WTC11 (cell line): Measurements from ENCODE around the gene POLR2A.

ENCODE experiments used
- ARID4B ChIP-seq: sonication (generic); formaldehyde crosslinking; IDR thresholded peaks from 2 replicates; pipeline ENCODE4 v1.8.0; 2023; ENCODE audit warnings: missing genetic modification reagents, mild to moderate bottlenecking, borderline replicate concordance
- ATF2 ChIP-seq: sonication (generic); formaldehyde crosslinking; IDR thresholded peaks from 2 replicates; pipeline ENCODE4 v1.8.1; 2022; ENCODE audit warnings: low read depth, missing genetic modification reagents, borderline replicate concordance
- ATF6 ChIP-seq: sonication (generic); formaldehyde crosslinking; IDR thresholded peaks from 2 replicates; pipeline ENCODE4 v1.8.1; 2023; ENCODE audit warnings: mild to moderate bottlenecking, missing genetic modification reagents
- CTCF ChIP-seq: fragments of 200-600 bp; IDR thresholded peaks from 2 replicates; pipeline ENCODE4 v1.8.0; 2022; ENCODE audit warnings: antibody characterized with exemption
- ELF4 ChIP-seq: sonication (generic); formaldehyde crosslinking; IDR thresholded peaks from 2 replicates; pipeline ENCODE4 v1.8.1; 2022; ENCODE audit warnings: low read depth, mild to moderate bottlenecking, moderate library complexity, missing genetic modification reagents
- ETV6 ChIP-seq: sonication (generic); formaldehyde crosslinking; IDR thresholded peaks from 2 replicates; pipeline ENCODE4 v1.8.1; 2022; ENCODE audit warnings: mild to moderate bottlenecking, missing genetic modification reagents
- IRF2 ChIP-seq: sonication (generic); formaldehyde crosslinking; IDR thresholded peaks from 2 replicates; pipeline ENCODE4 v1.8.0; 2022; ENCODE audit warnings: low read depth, missing genetic modification reagents, borderline replicate concordance
- NFYB ChIP-seq: sonication (generic); formaldehyde crosslinking; conservative IDR thresholded peaks from 2 replicates; pipeline ENCODE4 v1.8.0; 2022; ENCODE audit warnings: low read depth, missing genetic modification reagents
- NR2C2 ChIP-seq: sonication (generic); formaldehyde crosslinking; IDR thresholded peaks from 2 replicates; pipeline ENCODE4 v1.8.0; 2022; ENCODE audit warnings: mild to moderate bottlenecking, missing genetic modification reagents
- SMAD4 ChIP-seq: sonication (generic); formaldehyde crosslinking; IDR thresholded peaks from 2 replicates; pipeline ENCODE4 v1.8.0; 2022; ENCODE audit warnings: mild to moderate bottlenecking, missing genetic modification reagents
- USF2 ChIP-seq: sonication (generic); formaldehyde crosslinking; IDR thresholded peaks from 2 replicates; pipeline ENCODE4 v1.8.1; 2023; ENCODE audit warnings: mild to moderate bottlenecking, missing genetic modification reagents, moderate library complexity
- ZNF121 ChIP-seq: sonication (generic); formaldehyde crosslinking; IDR thresholded peaks from 2 replicates; pipeline ENCODE4 v1.8.0; 2023; ENCODE audit warnings: missing genetic modification reagents
- ZNF263 ChIP-seq: sonication (generic); formaldehyde crosslinking; IDR thresholded peaks from 2 replicates; pipeline ENCODE4 v1.8.1; 2022; ENCODE audit warnings: low read depth, mild to moderate bottlenecking, moderate library complexity, missing genetic modification reagents
- ZNF512 ChIP-seq: sonication (generic); formaldehyde crosslinking; IDR thresholded peaks from 2 replicates; pipeline ENCODE4 v1.8.1; 2022; ENCODE audit warnings: missing genetic modification reagents, borderline replicate concordance

GRCh38 chr17:7441266-7441665, 42.9 kb upstream of the POLR2A start:
- TF ChIP-seq ZNF121 (CRISPR knock-in tag) = no peak
- TF ChIP-seq USF2 (CRISPR knock-in tag) = no peak
- TF ChIP-seq CTCF = no peak
- no peak for TF ChIP-seq ELF4 (CRISPR knock-in tag)
- TF ChIP-seq NR2C2 = no peak
- no peak for TF ChIP-seq SMAD4 (CRISPR knock-in tag)
- TF ChIP-seq ATF6 (CRISPR knock-in tag) = no peak
- TF ChIP-seq ZNF512 = no peak
- no peak for TF ChIP-seq ETV6 (CRISPR knock-in tag)
- TF ChIP-seq ARID4B (CRISPR knock-in tag) = no peak
- no peak for TF ChIP-seq ATF2
- TF ChIP-seq IRF2 (CRISPR knock-in tag) = no peak
- no peak for TF ChIP-seq NFYB (CRISPR knock-in tag)
- no peak for TF ChIP-seq ZNF263
